Ectodermal cell (in vitro differentiated cells): ENCODE measurements around the gene FOXQ1.

ENCODE experiments used
- H3K27ac ChIP-seq: 2 replicates; pipeline ENCODE4 v1.7.0; 2013; ENCODE audit warnings: mild to moderate bottlenecking, low read depth, low read length; ENCODE audit not compliant: insufficient read depth, poor library complexity, severe bottlenecking
- H3K27me3 ChIP-seq: 2 replicates; pipeline ENCODE4 v1.7.0; 2013; ENCODE audit warnings: mild to moderate bottlenecking, low read length; ENCODE audit not compliant: insufficient read depth, control insufficient read depth, poor library complexity, severe bottlenecking
- H3K36me3 ChIP-seq: one replicate; pipeline ENCODE4 v1.7.0; 2013; ENCODE audit warnings: low read length; ENCODE audit not compliant: control insufficient read depth, insufficient read depth
- H3K4me1 ChIP-seq: one replicate; pipeline ENCODE4 v1.7.0; 2013; ENCODE audit warnings: low read length; ENCODE audit not compliant: control insufficient read depth, insufficient read depth
- H3K4me3 ChIP-seq: 2 replicates; pipeline ENCODE4 v1.7.0; 2013; ENCODE audit warnings: low read depth, low read length, control low read depth; ENCODE audit not compliant: insufficient read depth
- H3K9me3 ChIP-seq: 2 replicates; pipeline ENCODE4 v1.7.0; 2013; ENCODE audit warnings: mild to moderate bottlenecking, low read length, moderate library complexity; ENCODE audit not compliant: control insufficient read depth
- WGBS, 2 experiments: methylation state at CpG; one replicate each; pipeline ENCODE4 v1.1.7; 2013; ENCODE audit warnings: missing lambda C conversion rate in 2 of 2; 5-methylcytosine and 5-hydroxymethylcytosine counted together

Gene FOXQ1

GRCh38 chr6:1312473-1313367, 822 bp downstream of the FOXQ1 start:
- peak overlapping the region; percentile 32 for H3K4me3 ChIP-seq
- no peaks in the 10 kb centered on the region for H3K9me3 ChIP-seq
- no peaks in the 10 kb centered on the region for H3K36me3 ChIP-seq
- no peak overlapping the region for H3K27ac ChIP-seq
- peaks cover 6% of the 10 kb centered on the region for H3K4me1 ChIP-seq
- peaks cover 90% of the 10 kb centered on the region for H3K27me3 ChIP-seq
- WGBS, 2 experiments, result 1% methylated on average over 109 of the region's 109 CpGs

- H3K36me3 ChIP-seq, result no peaks in the 10 kb centered on the region
- 1% methylated on average over 64 of the region's 64 CpGs for WGBS, 2 experiments
- H3K27ac ChIP-seq, result no peak overlapping the region
- peaks cover 6% of the 10 kb centered on the region for H3K4me1 ChIP-seq
- H3K9me3 ChIP-seq, result no peaks in the 10 kb centered on the region
- peaks cover 84% of the 10 kb centered on the region for H3K27me3 ChIP-seq
- H3K4me3 ChIP-seq, result no peak overlapping the region
Measured at GRCh38 chr6:1313384-1313766, 1.5 kb downstream of the FOXQ1 start.

- Histone ChIP-seq H3K9me3 (no peaks in the 10 kb centered on the region), H3K4me3 (no peak overlapping the region), H3K27me3 (peaks cover 78% of the 10 kb centered on the region), H3K27ac (no peak overlapping the region), H3K36me3 (no peaks in the 10 kb centered on the region), H3K4me1 (peaks cover 6% of the 10 kb centered on the region)
- WGBS, 2 experiments, result 6 to 8% methylated on average over 45 of the region's 45 CpGs
Measured at GRCh38 chr6:1313767-1314503, 2.0 kb downstream of the FOXQ1 start.

- peaks cover 71% of the 10 kb centered on the region for H3K27me3 ChIP-seq
- no peak overlapping the region for H3K4me3 ChIP-seq
- H3K4me1 ChIP-seq, result peaks cover 6% of the 10 kb centered on the region
- no peaks in the 10 kb centered on the region for H3K9me3 ChIP-seq
- no peaks in the 10 kb centered on the region for H3K36me3 ChIP-seq
- H3K27ac ChIP-seq, result no peak overlapping the region
- WGBS, 2 experiments, result 66 to 74% methylated on average over 2 of the region's 2 CpGs
Measured at GRCh38 chr6:1314617-1315016, 2.7 kb downstream of the FOXQ1 start.

- no peaks in the 10 kb centered on the region for H3K9me3 ChIP-seq
- peaks cover 66% of the 10 kb centered on the region for H3K27me3 ChIP-seq
Measured at GRCh38 chr6:1315201-1315559, 3.3 kb downstream of the FOXQ1 start.

DNA sequence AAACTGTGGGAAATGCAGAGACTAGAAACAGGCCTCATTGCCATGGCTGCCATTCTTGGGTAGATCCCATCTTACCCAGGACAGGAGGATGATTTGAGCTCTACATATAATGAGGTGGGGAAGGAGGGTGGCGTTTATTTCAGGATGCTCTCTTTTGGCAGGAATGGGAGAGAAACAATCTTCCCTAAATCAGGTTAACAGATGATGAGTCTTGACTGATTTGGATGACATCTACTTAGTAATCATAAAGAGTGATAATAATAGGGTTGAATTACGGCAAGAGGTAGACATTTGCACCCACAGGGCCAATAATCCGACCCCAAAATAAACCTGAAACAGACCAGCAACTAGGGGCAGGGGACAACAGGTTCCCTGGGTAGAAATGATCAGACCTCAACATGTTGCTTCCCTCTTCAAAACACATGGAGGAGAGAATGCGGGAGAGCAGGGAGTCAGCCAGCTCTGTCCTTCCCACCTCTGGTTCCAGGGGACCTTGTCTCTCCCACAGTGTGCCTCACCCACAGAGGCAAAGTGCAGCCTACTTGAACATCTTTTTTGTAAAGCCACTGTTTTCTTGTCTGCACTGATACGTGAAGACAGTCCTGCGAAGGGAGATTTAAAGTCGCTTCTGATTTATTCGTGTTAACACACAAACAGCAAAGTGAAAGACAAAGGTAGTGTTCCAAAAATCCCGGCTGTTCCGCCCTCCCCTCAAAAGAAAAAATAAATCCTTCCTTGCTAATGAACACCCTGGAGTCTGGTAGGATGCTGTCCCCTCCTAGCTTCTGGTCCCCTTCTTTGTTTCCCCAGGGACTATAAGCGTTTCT, 3.9 kb downstream of the FOXQ1 start:
- no peak overlapping the region for H3K4me3 ChIP-seq

More at GRCh38 chr6:1315201-1315559, 3.3 kb downstream of the FOXQ1 start:
- H3K4me3 ChIP-seq, result no peak overlapping the region
- no peaks in the 10 kb centered on the region for H3K36me3 ChIP-seq
- WGBS, 2 experiments, result 57 to 58% methylated on average over 1 of the region's 1 CpG
- H3K4me1 ChIP-seq, result peaks cover 6% of the 10 kb centered on the region
- H3K27ac ChIP-seq, result no peak overlapping the region

GRCh38 chr6:1316489-1316971, 4.6 kb downstream of the FOXQ1 start:
- H3K4me1 ChIP-seq, result no peaks in the 10 kb centered on the region
- WGBS, 2 experiments, result 5% methylated on average over 26 of the region's 35 CpGs
- H3K9me3 ChIP-seq, result no peaks in the 10 kb centered on the region
- H3K4me3 ChIP-seq, result peak overlapping the region; percentile 3
- no peaks in the 10 kb centered on the region for H3K36me3 ChIP-seq
- no peak overlapping the region for H3K27ac ChIP-seq
- H3K27me3 ChIP-seq, result peaks cover 52% of the 10 kb centered on the region

More for the DNA sequence above, 3.9 kb downstream of the FOXQ1 start:
- 42 to 52% methylated on average over 11 of the region's 11 CpGs for WGBS, 2 experiments
- no peaks in the 10 kb centered on the region for H3K9me3 ChIP-seq
- H3K27ac ChIP-seq, result no peak overlapping the region
- H3K4me1 ChIP-seq, result peaks cover 6% of the 10 kb centered on the region
- peaks cover 60% of the 10 kb centered on the region for H3K27me3 ChIP-seq
- no peaks in the 10 kb centered on the region for H3K36me3 ChIP-seq

- H3K9me3 ChIP-seq, result no peaks in the 10 kb centered on the region
- H3K4me1 ChIP-seq, result no peaks in the 10 kb centered on the region
- H3K27ac ChIP-seq, result no peak overlapping the region
- WGBS, 2 experiments, result 90 to 94% methylated on average over 43 of the region's 43 CpGs
- H3K4me3 ChIP-seq, result no peak overlapping the region
- H3K36me3 ChIP-seq, result no peaks in the 10 kb centered on the region
- H3K27me3 ChIP-seq, result peaks cover 44% of the 10 kb centered on the region
Measured at GRCh38 chr6:1317302-1317815, 5.5 kb downstream of the FOXQ1 start.

DNA sequence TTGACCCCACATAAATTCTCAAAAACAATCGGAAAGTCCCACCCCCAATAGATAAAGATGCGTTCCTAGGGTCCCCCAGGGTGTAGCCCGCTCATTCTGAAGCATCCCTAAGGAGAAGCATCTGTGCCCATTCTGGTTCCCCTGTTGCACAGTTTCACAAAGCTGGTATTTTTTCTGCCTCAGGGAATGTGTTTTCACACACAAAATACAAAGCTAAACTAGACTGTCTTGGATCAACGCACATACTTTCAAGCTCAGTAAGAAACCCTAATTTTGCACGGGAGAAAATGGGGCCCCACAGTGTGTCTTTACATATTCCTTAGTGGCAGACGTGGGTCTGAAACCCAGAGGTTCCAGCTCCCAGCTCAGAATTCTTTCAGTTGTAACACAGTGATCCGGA, 6.1 kb downstream of the FOXQ1 start:
- Histone ChIP-seq H3K9me3 (no peaks in the 10 kb centered on the region), H3K4me3 (no peak overlapping the region), H3K27ac (no peak overlapping the region), H3K4me1 (no peaks in the 10 kb centered on the region), H3K27me3 (peaks cover 37% of the 10 kb centered on the region), H3K36me3 (no peaks in the 10 kb centered on the region)
- WGBS, 2 experiments, result 75 to 77% methylated on average over 7 of the region's 7 CpGs
